Parathyroid adenoma (tissue), 2 donors: ENCODE data around the gene CACNA1G.
A peak's percentile ranks its signal among the peaks of the same experiment; 100 is the strongest.

ENCODE experiments used
- H2AFZ ChIP-seq: fragments of 300-600 bp; sonication (generic); one replicate; pipeline ENCODE4 v1.7.0; 2017; ENCODE audit warnings: antibody characterized with exemption, mild to moderate bottlenecking
- H3K27ac ChIP-seq: fragments of 300-600 bp; sonication (generic); one replicate; pipeline ENCODE4 v1.7.0; 2017
- H3K27me3 ChIP-seq: fragments of 300-600 bp; sonication (generic); one replicate; pipeline ENCODE4 v1.7.0; 2017; ENCODE audit warnings: low read length; ENCODE audit not compliant: control insufficient read depth, insufficient read depth
- H3K36me3 ChIP-seq: fragments of 300-600 bp; sonication (generic); one replicate; pipeline ENCODE4 v1.7.0; 2017; ENCODE audit warnings: low read length; ENCODE audit not compliant: control insufficient read depth, insufficient read depth
- H3K4me1 ChIP-seq: fragments of 300-600 bp; sonication (generic); one replicate; pipeline ENCODE4 v1.7.0; 2017; ENCODE audit warnings: control low read depth
- H3K4me2 ChIP-seq: fragments of 300-600 bp; sonication (generic); one replicate; pipeline ENCODE4 v1.7.0; 2017; ENCODE audit warnings: low read length
- H3K4me3 ChIP-seq: fragments of 300-600 bp; sonication (generic); one replicate; pipeline ENCODE4 v1.7.0; 2017; ENCODE audit warnings: low read depth, low read length
- H3K79me2 ChIP-seq: fragments of 300-600 bp; sonication (generic); one replicate; pipeline ENCODE4 v1.7.0; 2017; ENCODE audit warnings: control low read depth
- H3K9ac ChIP-seq: fragments of 300-600 bp; sonication (generic); one replicate; pipeline ENCODE4 v1.7.0; 2017; ENCODE audit warnings: mild to moderate bottlenecking
- H3K9me3 ChIP-seq: fragments of 300-600 bp; sonication (generic); one replicate; pipeline ENCODE4 v1.7.0; 2017; ENCODE audit warnings: low read length; ENCODE audit not compliant: control insufficient read depth
- TF ChIP-seq, protein P1 (sequence below): fragments of 300-600 bp; sonication (generic); IDR thresholded peaks from one replicate; pipeline ENCODE4 v1.7.0; 2017; ENCODE audit warnings: antibody characterized with exemption, mild to moderate bottlenecking
- donor health status: primary hyperparathyroidism.

CACNA1G gene

DNA sequence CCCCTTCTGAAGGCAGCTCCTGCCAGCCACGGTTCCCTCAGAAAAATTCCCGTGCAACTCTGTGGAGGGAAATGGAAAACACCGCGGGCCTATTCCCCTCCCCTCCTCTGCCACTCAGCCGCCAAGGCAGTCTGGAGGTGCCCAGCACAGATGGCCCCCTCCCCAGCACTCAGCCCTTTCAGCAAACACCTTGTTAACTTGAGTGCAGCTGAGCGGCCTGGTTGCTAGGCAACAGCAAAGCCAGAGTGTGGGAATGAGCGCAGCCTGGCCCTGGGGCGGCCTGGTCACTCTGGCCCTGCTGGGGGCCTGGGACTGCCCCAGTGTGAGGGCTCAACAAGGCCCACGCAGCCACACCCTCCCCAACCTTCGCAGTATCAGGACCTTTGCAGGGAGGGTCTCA, 32.8 kb downstream of the CACNA1G start:
- TF ChIP-seq, protein P1, sequence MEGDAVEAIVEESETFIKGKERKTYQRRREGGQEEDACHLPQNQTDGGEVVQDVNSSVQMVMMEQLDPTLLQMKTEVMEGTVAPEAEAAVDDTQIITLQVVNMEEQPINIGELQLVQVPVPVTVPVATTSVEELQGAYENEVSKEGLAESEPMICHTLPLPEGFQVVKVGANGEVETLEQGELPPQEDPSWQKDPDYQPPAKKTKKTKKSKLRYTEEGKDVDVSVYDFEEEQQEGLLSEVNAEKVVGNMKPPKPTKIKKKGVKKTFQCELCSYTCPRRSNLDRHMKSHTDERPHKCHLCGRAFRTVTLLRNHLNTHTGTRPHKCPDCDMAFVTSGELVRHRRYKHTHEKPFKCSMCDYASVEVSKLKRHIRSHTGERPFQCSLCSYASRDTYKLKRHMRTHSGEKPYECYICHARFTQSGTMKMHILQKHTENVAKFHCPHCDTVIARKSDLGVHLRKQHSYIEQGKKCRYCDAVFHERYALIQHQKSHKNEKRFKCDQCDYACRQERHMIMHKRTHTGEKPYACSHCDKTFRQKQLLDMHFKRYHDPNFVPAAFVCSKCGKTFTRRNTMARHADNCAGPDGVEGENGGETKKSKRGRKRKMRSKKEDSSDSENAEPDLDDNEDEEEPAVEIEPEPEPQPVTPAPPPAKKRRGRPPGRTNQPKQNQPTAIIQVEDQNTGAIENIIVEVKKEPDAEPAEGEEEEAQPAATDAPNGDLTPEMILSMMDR = no peak
- Histone ChIP-seq H3K36me3 (no peaks in the 10 kb centered on the region), H3K4me1 (peaks cover 11% of the 10 kb centered on the region), H3K27me3 (no peaks in the 10 kb centered on the region), H3K4me2 (no peak overlapping the region), H3K79me2 (no peaks in the 10 kb centered on the region), H3K9ac (no peak overlapping the region), H3K27ac (no peak overlapping the region), H2AFZ (no peak overlapping the region), H3K9me3 (no peaks in the 10 kb centered on the region), H3K4me3 (no peak overlapping the region)

DNA sequence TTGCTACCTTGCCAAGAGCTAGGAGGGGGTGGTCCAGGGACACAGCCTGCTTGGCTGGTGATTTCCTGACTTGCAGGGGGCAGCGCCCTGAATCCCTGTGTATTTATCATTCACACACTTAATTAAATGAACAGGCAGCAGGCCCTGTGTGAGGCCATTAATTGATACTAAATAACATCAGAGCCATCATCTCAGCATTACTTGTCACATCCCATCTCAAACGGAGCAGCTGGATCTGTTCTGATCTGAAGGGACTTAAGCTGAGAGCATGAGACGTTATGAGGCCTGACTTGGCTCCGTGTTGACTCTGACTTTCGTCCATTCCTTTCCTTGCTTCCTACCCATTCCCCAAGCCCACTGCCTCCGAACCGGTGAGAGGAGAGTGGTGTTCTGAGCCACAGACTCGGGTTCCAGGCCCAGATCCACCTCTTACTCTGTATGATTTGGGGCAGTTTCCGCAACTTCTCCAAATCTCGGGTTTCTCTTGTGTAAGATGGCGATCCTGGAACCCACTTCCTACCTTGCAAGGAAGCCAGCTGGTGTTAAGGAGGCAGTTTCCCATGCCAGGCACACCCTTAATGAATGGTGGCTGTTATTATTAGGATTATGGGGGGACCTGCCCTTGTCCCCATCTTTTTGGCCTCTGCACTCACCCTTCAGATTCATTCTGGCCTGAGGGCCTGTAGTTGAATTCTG, 33.8 kb downstream of the CACNA1G start:
- Histone ChIP-seq H3K9ac (no peak overlapping the region), H3K4me1 (peaks cover 3% of the 10 kb centered on the region), H3K4me2 (no peak overlapping the region), H3K27me3 (no peaks in the 10 kb centered on the region), H3K36me3 (no peaks in the 10 kb centered on the region), H3K79me2 (no peaks in the 10 kb centered on the region), H2AFZ (no peak overlapping the region), H3K9me3 (no peaks in the 10 kb centered on the region), H3K27ac (no peak overlapping the region), H3K4me3 (no peak overlapping the region)
- TF ChIP-seq, protein P1 = no peak

DNA sequence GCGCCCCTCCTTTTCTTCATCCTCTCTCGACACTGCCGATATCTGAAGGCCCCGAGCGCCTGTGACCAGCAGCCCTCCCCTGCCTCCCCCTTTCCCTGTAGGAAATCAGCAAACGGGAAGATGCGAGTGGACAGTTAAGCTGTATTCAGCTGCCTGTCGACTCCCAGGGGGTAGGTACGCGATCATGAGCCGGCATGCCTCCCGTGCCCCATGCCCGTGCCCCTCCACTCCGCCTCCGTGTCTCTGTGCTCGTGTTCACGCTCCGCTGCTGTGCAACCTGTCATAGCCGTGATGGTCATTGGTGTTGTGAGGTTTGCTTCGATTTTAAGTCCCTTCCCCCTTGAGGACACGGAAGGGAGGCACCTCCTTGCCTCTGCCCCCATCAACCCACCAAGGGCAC, 34.4 kb downstream of the CACNA1G start:
- Histone ChIP-seq H3K9ac (no peak overlapping the region), H3K4me3 (no peak overlapping the region), H3K27me3 (no peaks in the 10 kb centered on the region), H3K4me1 (no peaks in the 10 kb centered on the region), H3K36me3 (no peaks in the 10 kb centered on the region), H3K9me3 (no peaks in the 10 kb centered on the region), H3K4me2 (no peak overlapping the region), H3K27ac (no peak overlapping the region), H2AFZ (no peak overlapping the region), H3K79me2 (no peaks in the 10 kb centered on the region)
- TF ChIP-seq, protein P1 = no peak

DNA sequence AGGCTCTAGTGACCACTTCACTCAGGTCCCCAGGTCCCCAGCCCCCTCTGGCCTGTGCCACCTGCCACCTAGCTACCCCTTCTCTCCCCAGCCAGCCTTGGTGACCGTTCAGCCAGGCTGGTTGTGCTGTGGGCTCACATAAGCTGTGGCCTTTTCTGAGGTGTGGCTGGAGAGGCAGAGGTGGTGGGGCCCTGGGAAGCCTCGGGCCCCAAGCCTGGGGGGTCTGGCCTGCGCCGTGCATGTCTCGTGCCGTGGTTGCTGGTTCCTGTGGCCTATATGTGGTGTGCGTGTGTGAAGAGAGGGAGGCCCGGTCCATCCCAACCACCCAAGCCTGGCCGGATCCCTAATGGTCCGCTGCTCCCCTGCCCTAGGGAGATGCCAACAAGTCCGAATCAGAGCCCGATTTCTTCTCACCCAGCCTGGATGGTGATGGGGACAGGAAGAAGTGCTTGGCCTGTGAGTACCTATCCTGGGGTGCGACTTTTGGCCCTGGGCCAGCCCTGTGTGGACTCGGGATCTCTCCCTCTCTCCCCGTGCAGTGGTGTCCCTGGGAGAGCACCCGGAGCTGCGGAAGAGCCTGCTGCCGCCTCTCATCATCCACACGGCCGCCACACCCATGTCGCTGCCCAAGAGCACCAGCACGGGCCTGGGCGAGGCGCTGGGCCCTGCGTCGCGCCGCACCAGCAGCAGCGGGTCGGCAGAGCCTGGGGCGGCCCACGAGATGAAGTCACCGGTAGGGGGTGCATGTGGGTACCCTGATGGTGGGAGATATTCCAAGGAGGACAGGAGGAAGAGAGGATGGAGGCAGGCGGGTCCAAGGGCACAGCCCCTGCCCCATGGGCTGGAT, 35.9 kb downstream of the CACNA1G start:
- Histone ChIP-seq H3K4me3 (no peak overlapping the region), H3K27me3 (no peaks in the 10 kb centered on the region), H3K9ac (no peak overlapping the region), H2AFZ (no peak overlapping the region), H3K4me2 (no peak overlapping the region), H3K27ac (no peak overlapping the region), H3K4me1 (no peaks in the 10 kb centered on the region), H3K9me3 (no peaks in the 10 kb centered on the region), H3K79me2 (no peaks in the 10 kb centered on the region), H3K36me3 (no peaks in the 10 kb centered on the region)
- TF ChIP-seq, protein P1 = peak; percentile 12
